Measurements from ENCODE around the gene GNG13. TPM values are rescaled to one million over a fixed set of nuclear protein-coding genes. Genes with fewer than 3 reads are reported as not detected.

The GNG13 gene
- total and polyA plus RNA-seq, 2 of the 4 experiments (the other 2 are of a cell fraction), result not detected

DNA sequence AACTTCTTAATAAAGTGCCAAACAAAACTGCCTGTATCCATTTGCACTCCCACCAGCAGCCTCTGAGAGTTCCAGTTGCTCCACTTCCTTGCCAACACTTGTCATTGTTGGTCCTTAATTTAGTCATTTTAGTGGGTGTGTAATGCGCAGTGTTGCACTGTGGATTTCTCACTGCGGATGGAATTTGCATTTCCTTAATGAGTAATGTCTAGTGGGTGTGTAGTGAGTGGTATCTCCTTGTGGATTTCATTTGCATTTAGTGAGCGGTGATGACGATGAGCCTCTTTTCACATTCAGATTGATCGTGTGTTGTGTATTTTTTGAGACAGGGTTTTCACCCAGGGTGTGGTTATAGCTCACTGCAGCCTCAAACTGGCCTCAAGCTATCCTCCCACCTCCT lies 44.1 kb downstream of the GNG13 start (continued):
- TF ChIP-seq CTCF (conservative IDR thresholded peaks at IDR 0.05; ENCODE audit: low read depth, low read length) (no peak), MXI1 (IDR thresholded peaks at IDR 0.05; ENCODE audit: borderline replicate concordance, low read depth, low read length) (no peak), NFE2L2 (IDR thresholded peaks at IDR 0.05; ENCODE audit: low read depth, low read length) (no peak)

GRCh38 chr16:754656-755055 lies 45.9 kb downstream of the GNG13 start:
- dilution Hi-C loops (cut with HindIII; ENCODE audit: low sequenced_read_pairs, unreplicated experiment), result no loop called here
- no peak for ATAC-seq (ENCODE audit: low read depth)
- CTCF ChIA-PET, result no interaction called here
- no peak for TF ChIP-seq RAD21 (IDR thresholded peaks at IDR 0.05; ENCODE audit: low read length)
- TF ChIP-seq MAZ (IDR thresholded peaks at IDR 0.05; ENCODE audit: borderline replicate concordance, low read depth, low read length), result no peak
- TF ChIP-seq CEBPB (IDR thresholded peaks at IDR 0.05; ENCODE audit: low read depth, low read length), result no peak
- TF ChIP-seq MXI1 (IDR thresholded peaks at IDR 0.05; ENCODE audit: borderline replicate concordance, low read depth, low read length), result no peak
- no peak for TF ChIP-seq RFX5 (IDR thresholded peaks at IDR 0.05; ENCODE audit: low read depth, low read length)
- TF ChIP-seq FOS (IDR thresholded peaks at IDR 0.05; ENCODE audit: low read depth, low read length), result no peak
- no peak for TF ChIP-seq RCOR1 (IDR thresholded peaks at IDR 0.05; ENCODE audit: insufficient replicate concordance, low read length)
- TF ChIP-seq CHD1 (IDR thresholded peaks at IDR 0.05; ENCODE audit: low read depth, low read length), result no peak
- no peak for TF ChIP-seq POLR2A (IDR thresholded peaks at IDR 0.05; ENCODE audit: low read depth, low read length)
- TF ChIP-seq MAFK (IDR thresholded peaks at IDR 0.05; ENCODE audit: low read depth, low read length), result no peak
- TF ChIP-seq CTCF (conservative IDR thresholded peaks at IDR 0.05; ENCODE audit: low read depth, low read length), result no peak
- TF ChIP-seq BHLHE40 (IDR thresholded peaks at IDR 0.05; ENCODE audit: low read depth, low read length), result no peak
- TF ChIP-seq NFE2L2 (IDR thresholded peaks at IDR 0.05; ENCODE audit: low read depth, low read length), result no peak

More at GRCh38 chr16:754656-755055, 45.9 kb downstream of the GNG13 start:
- Histone ChIP-seq H2AK9ac (replicated peaks; ENCODE audit: low read depth, low read length, poor library complexity) (no peak overlapping the region), H3K9me3 (ENCODE audit: control insufficient read depth, insufficient read depth, low read length) (peaks cover 3% of the 10 kb centered on the region), H3K36me3 (ENCODE audit: control insufficient read depth, insufficient read depth, low read length) (no peaks in the 10 kb centered on the region), H2AK5ac (ENCODE audit: low read depth, low read length) (no peak overlapping the region), H3K9me1 (ENCODE audit: insufficient read depth, low read length) (no peaks in the 10 kb centered on the region), H3K18ac (ENCODE audit: low read depth, low read length) (no peak overlapping the region), H3K4me2 (ENCODE audit: low read depth, low read length) (no peak overlapping the region), H3K4me3 (ENCODE audit: insufficient read depth, low read depth, low read length) (no peak overlapping the region), H3K56ac (ENCODE audit: extremely low read depth, insufficient read depth, low read length) (no peak overlapping the region), H3K79me1 (ENCODE audit: low read depth in 1 of 2, low read length in 2 of 2) (no peaks in the 10 kb centered on the region), H2BK120ac (ENCODE audit: low read depth, low read length) (no peak overlapping the region), H2BK20ac (ENCODE audit: low read depth, low read length) (no peak overlapping the region), H2BK15ac (ENCODE audit: low read depth, low read length) (no peak overlapping the region), H3K27ac (ENCODE audit: insufficient read depth, low read length) (no peak overlapping the region), H3K4me1 (ENCODE audit: control insufficient read depth, insufficient read depth, low read length) (no peaks in the 10 kb centered on the region), H2AFZ (replicated peaks; ENCODE audit: low read length, poor library complexity) (no peak overlapping the region), H2BK5ac (ENCODE audit: low read depth, low read length, poor library complexity, severe bottlenecking) (no peak overlapping the region), H4K20me1 (ENCODE audit: insufficient read depth, low read length) (no peaks in the 10 kb centered on the region), H3K9ac (ENCODE audit: low read depth, low read length) (no peak overlapping the region), H4K8ac (ENCODE audit: low read depth in 2 of 2, low read length in 2 of 2) (no peak overlapping the region), H3K23ac (ENCODE audit: low read depth, low read length) (no peak overlapping the region), H4K91ac (ENCODE audit: insufficient read depth, low read depth, low read length) (no peak overlapping the region), H3K4ac (ENCODE audit: low read depth, low read length) (no peak overlapping the region), H4K5ac (ENCODE audit: low read depth, low read length) (no peak overlapping the region), H3K27me3 (ENCODE audit: control insufficient read depth, insufficient read depth, low read length) (peaks cover 12% of the 10 kb centered on the region), H3K14ac (replicated peaks; ENCODE audit: low read depth, low read length) (no peak overlapping the region)
- POLR2A ChIA-PET (ENCODE audit: unreplicated experiment), result no interaction called here
- intact Hi-C loops (cut with micrococcal nuclease), result no loop called here
- BruUV-seq (replicated peaks), result no TSS peak
- in situ Hi-C loops (cut with MboI; ENCODE audit: low sequenced_read_pairs), result no loop called here
- 79% methylated on average over 5 of the region's 11 CpGs; no CpG with 5 or more reads in 1 of the 2 experiments for WGBS, 2 experiments (ENCODE audit: extremely low coverage in 2 of 2, insufficient read length in 1 of 2)
- no peak for DNase-seq

Measured in IMR-90 (cell line).